H9 (cell line): ENCODE measurements around the gene SEC22C. TPM values are rescaled to one million over a fixed set of nuclear protein-coding genes. Genes with fewer than 3 reads are reported as not detected.

Experiments
- DNase-seq: peaks from one replicate; pipeline ENCODE4 v3.0.0-alpha.2; 2017
- H2AFZ ChIP-seq: one replicate; pipeline ENCODE4 v1.6.1; 2013; ENCODE audit warnings: mild to moderate bottlenecking, low read length, control low read depth, moderate library complexity
- H2AK5ac ChIP-seq: 2 replicates; pipeline ENCODE4 v1.6.1; 2013; ENCODE audit warnings: low read length, control low read depth, mixed read lengths; ENCODE audit not compliant: insufficient read length
- H2BK120ac ChIP-seq: one replicate; pipeline ENCODE4 v1.6.1; 2013; ENCODE audit warnings: low read depth, mild to moderate bottlenecking, low read length, control low read depth, inconsistent platforms; ENCODE audit not compliant: poor library complexity, severe bottlenecking
- H2BK12ac ChIP-seq: 2 replicates; pipeline ENCODE4 v1.6.1; 2013; ENCODE audit warnings: low read length, control low read depth, mixed read lengths, low read depth; ENCODE audit not compliant: insufficient read length
- H2BK15ac ChIP-seq: 2 replicates; pipeline ENCODE4 v1.6.1; 2013; ENCODE audit warnings: low read depth, low read length, control low read depth
- H2BK20ac ChIP-seq: one replicate; pipeline ENCODE4 v1.6.1; 2013; ENCODE audit warnings: low read depth, mild to moderate bottlenecking, low read length, control low read depth, inconsistent platforms; ENCODE audit not compliant: poor library complexity, severe bottlenecking
- H2BK5ac ChIP-seq: 2 replicates; pipeline ENCODE4 v1.6.1; 2013; ENCODE audit warnings: low read length, control low read depth, mixed read lengths; ENCODE audit not compliant: insufficient read length
- H3K14ac ChIP-seq: 2 replicates; pipeline ENCODE4 v1.6.1; 2013; ENCODE audit warnings: low read length, control low read depth; ENCODE audit not compliant: insufficient read depth
- H3K18ac ChIP-seq: 2 replicates; pipeline ENCODE4 v1.6.1; 2013; ENCODE audit warnings: low read depth, mild to moderate bottlenecking, mixed read lengths, low read length, control low read depth; ENCODE audit not compliant: insufficient read length
- H3K23ac ChIP-seq: 2 replicates; pipeline ENCODE4 v1.6.1; 2013; ENCODE audit warnings: low read length, control low read depth, mixed read lengths, low read depth; ENCODE audit not compliant: insufficient read length
- H3K23me2 ChIP-seq: 2 replicates; pipeline ENCODE4 v1.6.1; 2013; ENCODE audit warnings: low read depth, mild to moderate bottlenecking, mixed read lengths, low read length, control low read depth; ENCODE audit not compliant: insufficient read length, poor library complexity, severe bottlenecking
- H3K27ac ChIP-seq: 2 replicates; pipeline ENCODE4 v1.5.1; 2013; ENCODE audit warnings: low read length, control low read depth, mixed read lengths, low read depth; ENCODE audit not compliant: insufficient read length
- H3K27me3 ChIP-seq: 2 replicates; pipeline ENCODE4 v1.6.1; 2013; ENCODE audit warnings: low read length, control low read depth, inconsistent platforms; ENCODE audit not compliant: insufficient read depth
- H3K4ac ChIP-seq: 2 replicates; pipeline ENCODE4 v1.6.1; 2013; ENCODE audit warnings: low read depth, mild to moderate bottlenecking, control low read depth, inconsistent platforms, low read length, moderate library complexity
- H3K4me1 ChIP-seq: 2 replicates; pipeline ENCODE4 v1.6.1; 2013; ENCODE audit warnings: low read length, control low read depth, inconsistent platforms; ENCODE audit not compliant: insufficient read depth
- H3K4me2 ChIP-seq: 2 replicates; pipeline ENCODE4 v1.6.1; 2013; ENCODE audit warnings: low read length, control low read depth, mixed read lengths; ENCODE audit not compliant: insufficient read length, insufficient read depth
- H3K56ac ChIP-seq: 2 replicates; pipeline ENCODE4 v1.6.1; 2013; ENCODE audit warnings: low read depth, mild to moderate bottlenecking, mixed read lengths, low read length, control low read depth; ENCODE audit not compliant: insufficient read length
- H3K79me1 ChIP-seq: 2 replicates; pipeline ENCODE4 v1.6.1; 2013; ENCODE audit warnings: low read depth, mild to moderate bottlenecking, moderate library complexity, low read length, control low read depth, inconsistent platforms; ENCODE audit not compliant: insufficient read depth, poor library complexity, severe bottlenecking
- H3K79me2 ChIP-seq: 2 replicates; pipeline ENCODE4 v1.6.1; 2013; ENCODE audit warnings: low read length, control low read depth, inconsistent platforms; ENCODE audit not compliant: insufficient read depth
- H3K9ac ChIP-seq: 2 replicates; pipeline ENCODE4 v1.6.1; 2013; ENCODE audit warnings: low read length, control low read depth, mixed read lengths; ENCODE audit not compliant: insufficient read length; ENCODE audit errors: extremely low read depth
- H3K9me3 ChIP-seq: one replicate; pipeline ENCODE4 v1.6.1; 2013; ENCODE audit warnings: low read depth, low read length, inconsistent platforms; ENCODE audit not compliant: control insufficient read depth
- H3T11ph ChIP-seq: one replicate; pipeline ENCODE4 v1.6.1; 2013; ENCODE audit warnings: mild to moderate bottlenecking, low read length, control low read depth, inconsistent platforms
- H4K20me1 ChIP-seq: one replicate; pipeline ENCODE4 v1.6.1; 2013; ENCODE audit not compliant: control insufficient read depth, insufficient read length, insufficient read depth
- H4K5ac ChIP-seq: 2 replicates; pipeline ENCODE4 v1.6.1; 2013; ENCODE audit warnings: low read depth, mild to moderate bottlenecking, mixed read lengths, low read length, control low read depth; ENCODE audit not compliant: insufficient read length
- H4K8ac ChIP-seq: replicated peaks from 2 replicates; pipeline ENCODE4 v1.6.1; 2013; ENCODE audit warnings: low read length, control low read depth, mixed read lengths, low read depth; ENCODE audit not compliant: insufficient read length
- H4K91ac ChIP-seq: 2 replicates; pipeline ENCODE4 v1.6.1; 2013; ENCODE audit warnings: low read depth, mild to moderate bottlenecking, moderate library complexity, mixed read lengths, low read length, control low read depth; ENCODE audit not compliant: insufficient read length
- H3K27ac Mint-ChIP-seq, 3 experiments: 2 replicates in 2 of 3; 3 replicates in 1 of 3; pipeline ENCODE4 v1.8.0; 2020 to 2021; ENCODE audit warnings: mixed read lengths in 3 of 3, mild to moderate bottlenecking in 1 of 3, moderate library complexity in 1 of 3
- H3K27me3 Mint-ChIP-seq: 2 replicates; pipeline ENCODE4 v1.8.0; 2021; ENCODE audit warnings: low read depth, mild to moderate bottlenecking, moderate library complexity, mixed read lengths
- H3K36me3 Mint-ChIP-seq, 3 experiments: 2 replicates in 2 of 3; 3 replicates in 1 of 3; pipeline ENCODE4 v1.8.0; 2020 to 2021; ENCODE audit warnings: low read depth in 3 of 3, mixed read lengths in 3 of 3; ENCODE audit not compliant: insufficient read depth in 1 of 3
- H3K4me1 Mint-ChIP-seq, 2 experiments: 2 replicates each; pipeline ENCODE4 v1.8.0; 2020; ENCODE audit warnings: mixed read lengths in 2 of 2
- H3K4me3 Mint-ChIP-seq, 2 experiments: 2 replicates in 1 of 2; 3 replicates in 1 of 2; pipeline ENCODE4 v1.8.0; 2020 to 2021; ENCODE audit warnings: mild to moderate bottlenecking in 2 of 2, mixed read lengths in 2 of 2, moderate library complexity in 1 of 2
- H3K9me3 Mint-ChIP-seq, 2 experiments: 2 replicates in 1 of 2; 3 replicates in 1 of 2; pipeline ENCODE4 v1.8.0; 2020; ENCODE audit warnings: mild to moderate bottlenecking in 2 of 2, mixed read lengths in 2 of 2, moderate library complexity in 1 of 2
- CTCF ChIP-seq: fragments of 200-600 bp; sonication (generic); conservative IDR thresholded peaks from 3 replicates; pipeline ENCODE4 v1.8.0; 2021; ENCODE audit warnings: antibody characterized with exemption, mild to moderate bottlenecking
- WGBS: extraction: QIAGEN DNeasy Blood & Tissue Kit; methylation state at CpG from one replicate; pipeline ENCODE4 v1.1.7; 2013; ENCODE audit warnings: missing lambda C conversion rate, low lambda C conversion rate, mixed read lengths; ENCODE audit not compliant: insufficient read length; ENCODE audit errors: extremely low coverage; 5-methylcytosine and 5-hydroxymethylcytosine counted together
- total RNA-seq: library from RNA; stranded (reverse); gene quantifications from 2 replicates; pipeline ENCODE4 v1.2.1, GENCODE V29; 2021

SEC22C gene
- total RNA-seq, 1 experiment from 2014 or later = 28.2 TPM

- Mint-ChIP-seq H3K4me1 (no peaks in the 10 kb centered on the region; a peak in 2 of 4 replicates), H3K4me3 (no peak overlapping the region), H3K27me3 (no peaks in the 10 kb centered on the region), H3K36me3 (no peaks in the 10 kb centered on the region; a peak in 1 of 7 replicates), H3K27ac (no peak overlapping the region), H3K9me3 (no peaks in the 10 kb centered on the region)
- H3T11ph ChIP-seq = no peak overlapping the region
- no peak overlapping the region for H4K91ac ChIP-seq
- H3K14ac ChIP-seq = no peak overlapping the region
- no peak overlapping the region for H3K4me2 ChIP-seq
- H3K4ac ChIP-seq = no peak overlapping the region
- H3K4me1 ChIP-seq = no peaks in the 10 kb centered on the region
- no peaks in the 10 kb centered on the region for H3K27me3 ChIP-seq
- WGBS = no CpG with 5 or more reads among the region's 11 CpGs
- H2AFZ ChIP-seq = no peak overlapping the region
- H3K18ac ChIP-seq = no peak overlapping the region
- H3K9me3 ChIP-seq = no peaks in the 10 kb centered on the region
- no peak overlapping the region for H4K5ac ChIP-seq
- H2BK20ac ChIP-seq = no peak overlapping the region
- no peak overlapping the region for H3K23ac ChIP-seq
- H3K27ac ChIP-seq = no peak overlapping the region
- H2BK15ac ChIP-seq = no peak overlapping the region
- H3K79me1 ChIP-seq = no peaks in the 10 kb centered on the region
- no peak overlapping the region for H2BK120ac ChIP-seq
- no peak overlapping the region for H2BK5ac ChIP-seq
- no peak overlapping the region for H4K8ac ChIP-seq
- H3K79me2 ChIP-seq = no peaks in the 10 kb centered on the region
- no peaks in the 10 kb centered on the region for H3K23me2 ChIP-seq
- no peaks in the 10 kb centered on the region for H4K20me1 ChIP-seq
- H3K56ac ChIP-seq = no peak overlapping the region
- no peak for DNase-seq
- no peak overlapping the region for H2BK12ac ChIP-seq
- H2AK5ac ChIP-seq = no peak overlapping the region
- H3K9ac ChIP-seq = no peak overlapping the region
- TF ChIP-seq CTCF = no peak
Measured at GRCh38 chr3:42527368-42527917, 54.3 kb downstream of the SEC22C start.
